Measurements from ENCODE around the gene PPP1R1B. TPM values are rescaled to one million over a fixed set of nuclear protein-coding genes. Genes with fewer than 3 reads are reported as not detected.

Gene PPP1R1B
- polyA plus RNA-seq, 1 donor (not counting 4 experiments of a cell fraction or from before 2014, with no cell fraction given) = 0.18 TPM

GRCh38 chr17:39615434-39615833, 11.3 kb upstream of the PPP1R1B start:
- dilution Hi-C loops (cut with MboI; ENCODE audit: extremely low pct_ligation_motif_present, low sequenced_read_pairs) = no loop called here
- H3K4me3 ChIP-seq (ENCODE audit: control insufficient read depth in 2 of 3, extremely low read depth in 1 of 3, insufficient read depth in 2 of 3, low read depth in 1 of 3, low read length in 3 of 3) = no peak overlapping the region
- H4K20me1 ChIP-seq (ENCODE audit: control insufficient read depth, extremely low read depth, insufficient read depth, low read length) = no peaks in the 10 kb centered on the region
- H3K27me3 ChIP-seq (ENCODE audit: control insufficient read depth, extremely low read depth, insufficient read depth, low read length) = peaks cover 34% of the 10 kb centered on the region
- H3K27ac ChIP-seq (ENCODE audit: control insufficient read depth, insufficient read depth, low read length) = no peak overlapping the region
- no peak overlapping the region for H3K4me2 ChIP-seq (ENCODE audit: control insufficient read depth, extremely low read depth, insufficient read depth, low read depth, low read length)
- DNase-seq (ENCODE audit: low read depth, low spot score) (no peak), FAIRE-seq (no peak)
- TF ChIP-seq EZH2 (IDR thresholded peaks at IDR 0.05; ENCODE audit: low read length) (no peak), CTCF (optimal IDR thresholded peaks at IDR 0.05 in 1 of 3, IDR thresholded peaks at IDR 0.05 in 1 of 3, conservative IDR thresholded peaks at IDR 0.05 in 1 of 3; ENCODE audit: extremely low read depth in 1 of 3, insufficient read depth in 2 of 3, low read length in 3 of 3) (no peak)
- H3K36me3 ChIP-seq (ENCODE audit: control insufficient read depth in 2 of 2, extremely low read depth in 1 of 2, insufficient read depth in 2 of 2, low read length in 2 of 2) = no peaks in the 10 kb centered on the region
- H3K4me1 ChIP-seq (ENCODE audit: control insufficient read depth, extremely low read depth, insufficient read depth, low read length) = no peaks in the 10 kb centered on the region
- H2AFZ ChIP-seq (ENCODE audit: control insufficient read depth, low read length) = no peak overlapping the region
- H3K79me2 ChIP-seq (ENCODE audit: control insufficient read depth, insufficient read depth, low read length) = no peaks in the 10 kb centered on the region
- no peaks in the 10 kb centered on the region for H3K9me1 ChIP-seq (ENCODE audit: control insufficient read depth, extremely low read depth, insufficient read depth, low read length)
- no peaks in the 10 kb centered on the region for H3K9me3 ChIP-seq (ENCODE audit: control insufficient read depth, low read depth, low read length)
- H3K9ac ChIP-seq (ENCODE audit: control insufficient read depth, extremely low read depth, insufficient read depth, low read length) = no peak overlapping the region

GRCh38 chr17:39617100-39617445, 9.7 kb upstream of the PPP1R1B start:
- no peak overlapping the region for H3K9ac ChIP-seq (ENCODE audit: control insufficient read depth, extremely low read depth, insufficient read depth, low read length)
- no peaks in the 10 kb centered on the region for H4K20me1 ChIP-seq (ENCODE audit: control insufficient read depth, extremely low read depth, insufficient read depth, low read length)
- H3K9me1 ChIP-seq (ENCODE audit: control insufficient read depth, extremely low read depth, insufficient read depth, low read length) = no peaks in the 10 kb centered on the region
- peak overlapping the region in 2 of 3 experiments; percentile 44 to 77 for H3K4me3 ChIP-seq (ENCODE audit: control insufficient read depth in 2 of 3, extremely low read depth in 1 of 3, insufficient read depth in 2 of 3, low read depth in 1 of 3, low read length in 3 of 3)
- H3K79me2 ChIP-seq (ENCODE audit: control insufficient read depth, insufficient read depth, low read length) = no peaks in the 10 kb centered on the region
- no peak overlapping the region for H3K27ac ChIP-seq (ENCODE audit: control insufficient read depth, insufficient read depth, low read length)
- H3K9me3 ChIP-seq (ENCODE audit: control insufficient read depth, low read depth, low read length) = no peaks in the 10 kb centered on the region
- no peaks in the 10 kb centered on the region for H3K36me3 ChIP-seq (ENCODE audit: control insufficient read depth in 2 of 2, extremely low read depth in 1 of 2, insufficient read depth in 2 of 2, low read length in 2 of 2)
- peaks cover 32% of the 10 kb centered on the region for H3K27me3 ChIP-seq (ENCODE audit: control insufficient read depth, extremely low read depth, insufficient read depth, low read length)
- DNase-seq (ENCODE audit: low read depth, low spot score) = no peak
- peak overlapping the region; percentile 66 for H3K4me2 ChIP-seq (ENCODE audit: control insufficient read depth, extremely low read depth, insufficient read depth, low read depth, low read length)
- dilution Hi-C loops (cut with MboI; ENCODE audit: extremely low pct_ligation_motif_present, low sequenced_read_pairs) = no loop called here
- no peak for FAIRE-seq
- H2AFZ ChIP-seq (ENCODE audit: control insufficient read depth, low read length) = no peak overlapping the region
- TF ChIP-seq EZH2 (IDR thresholded peaks at IDR 0.05; ENCODE audit: low read length) (no peak), CTCF (optimal IDR thresholded peaks at IDR 0.05 in 1 of 3, IDR thresholded peaks at IDR 0.05 in 1 of 3, conservative IDR thresholded peaks at IDR 0.05 in 1 of 3; ENCODE audit: extremely low read depth in 1 of 3, insufficient read depth in 2 of 3, low read length in 3 of 3) (no peak)
- H3K4me1 ChIP-seq (ENCODE audit: control insufficient read depth, extremely low read depth, insufficient read depth, low read length) = peaks cover 2% of the 10 kb centered on the region
